ENCODE results near the gene RNF150. TPM values are rescaled to one million over a fixed set of nuclear protein-coding genes. Genes with fewer than 3 reads are reported as not detected.

Gene RNF150
- polyA plus RNA-seq, 1 donor from 2014 or later, result 15.3 TPM

DNA sequence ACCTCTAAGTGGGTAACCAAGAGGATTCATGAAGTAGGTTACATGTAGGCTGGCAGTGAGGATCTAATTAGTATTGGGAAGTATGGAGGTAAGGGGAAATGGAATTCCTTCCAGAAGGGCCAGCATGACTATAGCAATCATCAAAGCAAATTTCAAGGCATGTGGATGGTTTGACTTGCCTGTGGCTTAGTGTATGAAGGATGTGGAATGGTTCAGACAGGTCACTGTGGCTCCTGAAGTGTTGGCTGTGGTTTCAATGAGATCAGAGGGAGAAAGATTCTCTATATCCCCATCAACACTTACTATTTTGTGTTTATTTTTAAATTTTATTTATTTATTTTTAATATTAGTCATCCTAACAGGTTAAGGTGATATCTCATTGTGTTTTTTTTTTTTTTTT is 255.5 kb downstream of the RNF150 start:
- no peak overlapping the region for H3K4me3 ChIP-seq (ENCODE audit: low read length)
- H4K20me1 ChIP-seq (ENCODE audit: insufficient read depth), result no peaks in the 10 kb centered on the region
- no peak overlapping the region for H3K27ac ChIP-seq (ENCODE audit: low read length)
- no peaks in the 10 kb centered on the region for H3K9me2 ChIP-seq (ENCODE audit: insufficient read depth, low read length)
- H3K36me3 ChIP-seq (ENCODE audit: insufficient read depth, low read length), result no peaks in the 10 kb centered on the region
- H3K9me3 ChIP-seq (ENCODE audit: low read length), result peaks cover 7% of the 10 kb centered on the region
- H3K79me2 ChIP-seq (replicated peaks; ENCODE audit: insufficient read depth, low read length), result no peaks in the 10 kb centered on the region
- no peak overlapping the region for H3K9ac ChIP-seq (ENCODE audit: low read length)
- no peak overlapping the region for H2AFZ ChIP-seq (ENCODE audit: low read depth, low read length)
- H3K4me2 ChIP-seq (ENCODE audit: low read length), result no peak overlapping the region
- no peaks in the 10 kb centered on the region for H3K27me3 ChIP-seq (ENCODE audit: insufficient read depth, low read depth, low read length)
- TF ChIP-seq MXI1 (conservative IDR thresholded peaks at IDR 0.05; ENCODE audit: poor library complexity, severe bottlenecking), result no peak
- no peak for TF ChIP-seq REST (IDR thresholded peaks at IDR 0.05; ENCODE audit: borderline replicate concordance)
- TF ChIP-seq POLR2AphosphoS5 (IDR thresholded peaks at IDR 0.05), result no peak
- TF ChIP-seq, protein P1, sequence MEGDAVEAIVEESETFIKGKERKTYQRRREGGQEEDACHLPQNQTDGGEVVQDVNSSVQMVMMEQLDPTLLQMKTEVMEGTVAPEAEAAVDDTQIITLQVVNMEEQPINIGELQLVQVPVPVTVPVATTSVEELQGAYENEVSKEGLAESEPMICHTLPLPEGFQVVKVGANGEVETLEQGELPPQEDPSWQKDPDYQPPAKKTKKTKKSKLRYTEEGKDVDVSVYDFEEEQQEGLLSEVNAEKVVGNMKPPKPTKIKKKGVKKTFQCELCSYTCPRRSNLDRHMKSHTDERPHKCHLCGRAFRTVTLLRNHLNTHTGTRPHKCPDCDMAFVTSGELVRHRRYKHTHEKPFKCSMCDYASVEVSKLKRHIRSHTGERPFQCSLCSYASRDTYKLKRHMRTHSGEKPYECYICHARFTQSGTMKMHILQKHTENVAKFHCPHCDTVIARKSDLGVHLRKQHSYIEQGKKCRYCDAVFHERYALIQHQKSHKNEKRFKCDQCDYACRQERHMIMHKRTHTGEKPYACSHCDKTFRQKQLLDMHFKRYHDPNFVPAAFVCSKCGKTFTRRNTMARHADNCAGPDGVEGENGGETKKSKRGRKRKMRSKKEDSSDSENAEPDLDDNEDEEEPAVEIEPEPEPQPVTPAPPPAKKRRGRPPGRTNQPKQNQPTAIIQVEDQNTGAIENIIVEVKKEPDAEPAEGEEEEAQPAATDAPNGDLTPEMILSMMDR (IDR thresholded peaks at IDR 0.05; ENCODE audit: poor library complexity, severe bottlenecking), result no peak
- TF ChIP-seq EP300 (conservative IDR thresholded peaks at IDR 0.05; ENCODE audit: poor library complexity, severe bottlenecking), result no peak
- no peak for TF ChIP-seq RAD21 (conservative IDR thresholded peaks at IDR 0.05)
- TF ChIP-seq EZH2 (IDR thresholded peaks at IDR 0.05; ENCODE audit: borderline replicate concordance, insufficient read depth, low read length, poor library complexity, severe bottlenecking), result no peak
- no peak for TF ChIP-seq SMC3 (conservative IDR thresholded peaks at IDR 0.05; ENCODE audit: poor library complexity)
- no peak for TF ChIP-seq TAF1 (IDR thresholded peaks at IDR 0.05; ENCODE audit: low read depth)
- H3F3A ChIP-seq (ENCODE audit: insufficient read depth, low read length, poor library complexity, severe bottlenecking), result no peaks in the 10 kb centered on the region

DNA sequence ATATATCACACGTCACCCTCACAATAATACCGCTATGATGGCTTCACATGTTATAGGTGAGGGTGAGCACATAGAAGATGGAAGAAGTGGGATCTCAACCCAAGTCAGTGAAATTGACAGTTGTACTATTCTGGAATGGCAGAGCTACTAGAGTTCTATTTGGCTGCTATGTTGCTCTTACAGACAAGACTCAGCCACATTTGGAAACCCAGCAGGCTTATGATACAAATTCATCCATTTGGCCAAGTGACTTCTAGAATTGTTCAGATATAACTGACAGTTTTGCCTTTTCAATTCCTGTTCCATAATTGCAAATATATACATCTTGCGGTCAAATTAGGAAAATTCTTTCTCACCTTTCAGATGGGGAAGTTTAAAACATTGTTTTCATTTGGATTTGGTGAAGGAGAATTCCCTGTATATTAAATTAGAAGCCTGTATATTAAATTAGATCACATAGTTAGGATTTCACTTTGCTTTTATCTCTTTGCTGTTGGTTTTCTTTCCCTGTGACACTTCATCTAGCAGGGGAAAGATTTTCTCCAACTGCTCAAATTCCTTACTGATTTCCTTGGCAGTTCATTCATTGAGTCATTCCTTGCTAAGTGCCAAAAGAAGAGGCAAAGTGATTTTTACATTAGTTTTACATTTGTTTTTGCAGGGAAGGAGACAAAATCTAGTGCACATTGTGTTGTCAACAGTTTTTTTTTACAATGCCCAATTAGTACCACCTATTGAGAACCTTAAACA is 256.5 kb downstream of the RNF150 start:
- H3K27me3 ChIP-seq (ENCODE audit: insufficient read depth, low read depth, low read length), result peaks cover 10% of the 10 kb centered on the region
- H4K20me1 ChIP-seq (ENCODE audit: insufficient read depth), result no peaks in the 10 kb centered on the region
- no peaks in the 10 kb centered on the region for H3K9me2 ChIP-seq (ENCODE audit: insufficient read depth, low read length)
- H3K9me3 ChIP-seq (ENCODE audit: low read length), result peaks cover 7% of the 10 kb centered on the region
- H3F3A ChIP-seq (ENCODE audit: insufficient read depth, low read length, poor library complexity, severe bottlenecking), result no peaks in the 10 kb centered on the region
- H3K9ac ChIP-seq (ENCODE audit: low read length), result no peak overlapping the region
- no peak overlapping the region for H3K4me2 ChIP-seq (ENCODE audit: low read length)
- no peak overlapping the region for H3K4me3 ChIP-seq (ENCODE audit: low read length)
- no peak for TF ChIP-seq MXI1 (conservative IDR thresholded peaks at IDR 0.05; ENCODE audit: poor library complexity, severe bottlenecking)
- TF ChIP-seq RAD21 (conservative IDR thresholded peaks at IDR 0.05), result no peak
- no peak for TF ChIP-seq EP300 (conservative IDR thresholded peaks at IDR 0.05; ENCODE audit: poor library complexity, severe bottlenecking)
- no peak for TF ChIP-seq REST (IDR thresholded peaks at IDR 0.05; ENCODE audit: borderline replicate concordance)
- TF ChIP-seq POLR2AphosphoS5 (IDR thresholded peaks at IDR 0.05), result no peak
- TF ChIP-seq, protein P1 (IDR thresholded peaks at IDR 0.05; ENCODE audit: poor library complexity, severe bottlenecking), result no peak
- H3K27ac ChIP-seq (ENCODE audit: low read length), result no peak overlapping the region
- no peaks in the 10 kb centered on the region for H3K79me2 ChIP-seq (replicated peaks; ENCODE audit: insufficient read depth, low read length)
- no peaks in the 10 kb centered on the region for H3K36me3 ChIP-seq (ENCODE audit: insufficient read depth, low read length)
- no peak overlapping the region for H2AFZ ChIP-seq (ENCODE audit: low read depth, low read length)

Data from neural cell (in vitro differentiated cells).